KOPT-K1 (cell line): ENCODE measurements around the gene CNTNAP2.
"Not testable (repeated sequence)": the region's sequence is repeated elsewhere in the genome, so short reads cannot be mapped to it uniquely, and the experiment has no call there.

ENCODE experiments used
- H3K27ac ChIP-seq: fragments of 200-600 bp; sonication (generic); 2 replicates; pipeline ENCODE4 v1.5.1; 2016; ENCODE audit warnings: antibody characterized with exemption, mild to moderate bottlenecking, low read depth, low read length; ENCODE audit not compliant: poor library complexity, severe bottlenecking
- H3K36me3 ChIP-seq: fragments of 200-600 bp; sonication (generic); 2 replicates; pipeline ENCODE4 v1.5.1; 2017; ENCODE audit warnings: antibody characterized with exemption, mild to moderate bottlenecking, low read length, moderate library complexity; ENCODE audit not compliant: insufficient read depth
- H3K9me3 ChIP-seq: fragments of 200-600 bp; sonication (generic); 2 replicates; pipeline ENCODE4 v1.5.1; 2017; ENCODE audit warnings: antibody characterized with exemption, low read length, mild to moderate bottlenecking; ENCODE audit not compliant: insufficient read depth, poor library complexity, severe bottlenecking

CNTNAP2 gene

DNA sequence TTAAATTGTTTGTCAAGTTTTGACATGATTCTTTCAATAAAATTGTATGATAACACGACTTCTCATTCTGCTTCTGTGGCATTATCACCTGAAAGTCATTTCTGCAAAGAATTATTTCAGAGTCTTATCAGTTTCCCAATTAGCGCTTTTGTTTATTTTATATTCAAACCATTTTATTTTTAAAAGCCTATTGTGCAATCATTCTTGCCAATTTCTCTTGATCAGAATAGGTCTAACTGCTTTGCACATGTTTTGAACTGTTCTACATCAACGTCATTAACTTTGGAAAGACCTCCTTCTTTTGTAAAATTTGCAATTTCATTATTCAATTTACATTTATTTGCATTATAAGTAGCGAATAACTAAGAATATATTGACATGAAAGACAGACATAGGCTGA, 758.1 kb downstream of the CNTNAP2 start:
- no peak overlapping the region for H3K27ac ChIP-seq
- no peaks in the 10 kb centered on the region for H3K9me3 ChIP-seq
- H3K36me3 ChIP-seq, result no peaks in the 10 kb centered on the region

DNA sequence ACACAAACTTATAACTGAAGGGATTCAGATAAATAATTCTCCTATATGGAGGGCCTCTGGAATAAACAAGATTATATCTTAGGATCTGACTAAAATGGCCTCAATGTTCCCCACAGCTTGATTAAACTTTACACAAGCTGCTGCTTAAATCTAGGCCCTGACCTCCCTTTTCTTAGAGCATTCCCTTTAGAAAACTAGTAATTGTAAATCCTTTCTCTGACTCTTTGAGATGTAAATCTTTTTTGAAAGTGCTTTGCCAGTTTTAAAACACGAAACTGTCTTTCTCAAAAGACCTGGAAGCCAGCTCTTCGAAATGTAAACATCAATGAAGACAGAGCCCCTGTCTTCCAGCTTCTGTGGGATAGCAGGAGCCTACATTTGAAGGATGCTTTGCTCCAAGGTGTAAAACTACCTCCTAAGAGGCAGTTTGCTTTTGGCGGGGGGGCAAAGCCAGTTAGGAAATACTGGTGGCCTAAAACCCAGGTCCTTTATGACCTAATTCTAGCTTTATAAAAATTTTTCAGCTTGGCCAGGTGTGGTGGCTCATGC, 758.7 kb downstream of the CNTNAP2 start:
- H3K27ac ChIP-seq, result no peak overlapping the region
- no peaks in the 10 kb centered on the region for H3K9me3 ChIP-seq
- H3K36me3 ChIP-seq, result no peaks in the 10 kb centered on the region

DNA sequence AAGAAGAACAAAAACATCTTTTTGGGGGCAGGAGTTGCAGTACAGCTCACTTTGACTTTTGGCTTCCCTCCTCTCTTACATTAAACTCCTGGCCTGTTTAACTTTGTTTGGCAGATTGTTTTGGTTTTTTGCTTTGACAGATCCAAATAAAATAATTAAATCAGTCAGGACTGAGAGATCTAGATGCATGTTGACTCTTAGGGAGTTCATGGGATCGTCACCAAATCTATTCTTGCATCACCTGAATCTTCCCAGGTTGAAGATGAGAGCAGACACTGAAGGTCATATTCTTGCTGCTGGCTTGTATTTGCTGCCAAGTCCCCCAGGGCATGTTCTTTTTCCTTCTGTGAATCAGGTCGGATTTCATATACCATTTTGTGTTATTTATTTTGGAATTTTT, 759.4 kb downstream of the CNTNAP2 start:
- Histone ChIP-seq H3K9me3 (no peaks in the 10 kb centered on the region), H3K27ac (no peak overlapping the region), H3K36me3 (no peaks in the 10 kb centered on the region)

DNA sequence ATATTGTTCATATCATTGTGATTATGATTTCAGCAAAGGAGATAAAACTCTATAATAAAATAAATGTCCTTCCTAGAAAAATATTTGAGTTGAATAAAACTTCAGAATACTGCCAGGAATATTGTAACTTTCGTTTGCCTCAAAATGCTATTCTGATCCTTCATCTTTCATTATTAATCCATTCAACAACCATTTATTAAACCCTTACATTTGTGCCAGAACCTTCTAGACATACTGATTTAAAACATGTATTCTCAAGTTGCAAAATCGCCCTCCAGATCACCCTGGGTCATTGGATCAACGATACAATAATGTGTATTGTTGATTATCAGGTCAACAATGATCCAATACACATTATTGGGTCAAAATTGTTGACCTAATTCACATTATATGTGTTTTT, 759.8 kb downstream of the CNTNAP2 start:
- Histone ChIP-seq H3K36me3 (no peaks in the 10 kb centered on the region), H3K27ac (no peak overlapping the region), H3K9me3 (no peaks in the 10 kb centered on the region)

DNA sequence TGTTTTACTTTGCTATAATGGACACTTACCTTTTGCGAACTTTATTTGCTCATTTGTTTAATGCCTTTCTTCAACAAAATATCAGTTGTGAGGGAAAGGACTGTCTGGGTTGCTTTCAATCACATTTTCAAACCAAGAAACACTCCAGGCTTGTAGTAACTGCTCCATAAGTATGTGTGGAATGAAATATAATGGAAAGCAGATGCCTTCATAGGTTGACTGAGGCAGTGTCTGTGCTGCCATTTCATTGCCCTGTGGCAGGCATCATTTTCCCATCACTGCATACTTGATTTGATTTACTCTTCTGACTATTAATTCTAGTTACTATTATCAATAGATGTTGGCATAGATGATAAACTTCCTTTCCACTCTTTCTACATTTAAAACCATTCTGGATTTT, 762.3 kb downstream of the CNTNAP2 start:
- Histone ChIP-seq H3K36me3 (no peaks in the 10 kb centered on the region), H3K9me3 (no peaks in the 10 kb centered on the region), H3K27ac (no peak overlapping the region)

DNA sequence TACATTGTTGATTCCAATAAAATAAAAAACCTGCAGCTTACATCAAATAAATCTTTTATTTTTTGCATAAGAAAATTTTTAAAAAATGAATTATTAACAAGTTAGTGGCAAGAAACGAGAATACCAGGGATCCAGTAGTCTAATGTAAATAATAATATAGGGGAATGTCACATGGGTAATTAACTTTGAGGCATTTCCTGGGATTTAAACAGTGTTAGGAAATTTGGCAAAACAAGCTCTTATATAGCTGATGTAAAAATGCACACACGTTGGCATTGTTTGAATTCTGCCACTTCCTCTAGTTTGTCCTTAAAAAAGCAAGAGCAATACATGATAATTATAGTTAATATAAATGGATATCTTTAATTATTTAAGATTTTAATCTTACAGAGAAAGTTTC, 768.6 kb downstream of the CNTNAP2 start:
- Histone ChIP-seq H3K27ac (no peak overlapping the region), H3K36me3 (no peaks in the 10 kb centered on the region), H3K9me3 (no peaks in the 10 kb centered on the region)

DNA sequence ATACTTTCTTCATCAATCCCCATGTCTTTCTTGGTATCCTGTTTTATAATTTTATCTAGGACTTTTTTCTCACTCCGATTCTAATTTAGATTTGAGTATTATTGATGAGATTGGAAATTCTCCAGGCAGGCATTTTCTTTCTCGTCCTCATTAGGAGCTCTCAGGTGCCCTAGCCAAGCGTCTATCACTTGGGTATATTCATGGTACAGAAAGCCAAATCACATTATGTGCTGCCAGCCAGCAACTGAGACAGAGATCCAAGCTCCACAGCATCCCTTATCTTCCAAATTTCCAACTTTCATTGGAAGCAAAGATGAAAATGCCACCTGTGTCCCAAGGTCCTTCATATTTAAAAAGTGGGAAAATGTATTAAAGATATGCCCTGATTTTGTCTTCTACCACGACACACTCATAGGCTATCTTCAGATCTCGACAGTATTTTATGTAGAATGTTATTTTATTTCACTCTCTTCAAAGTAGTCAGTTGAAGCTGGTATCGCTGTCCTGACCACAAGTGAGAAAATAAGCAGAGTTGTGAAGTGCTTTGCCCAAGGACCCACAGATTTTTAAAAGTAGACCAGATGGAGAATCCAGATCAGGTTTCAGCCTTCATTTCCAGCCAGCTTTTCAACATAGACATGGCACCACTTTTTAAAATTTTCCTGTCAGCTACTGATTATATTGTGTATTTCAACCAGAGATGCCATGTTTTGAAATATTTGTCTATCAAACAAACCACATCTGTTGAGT, 773.4 kb downstream of the CNTNAP2 start:
- no peaks in the 10 kb centered on the region for H3K9me3 ChIP-seq

DNA sequence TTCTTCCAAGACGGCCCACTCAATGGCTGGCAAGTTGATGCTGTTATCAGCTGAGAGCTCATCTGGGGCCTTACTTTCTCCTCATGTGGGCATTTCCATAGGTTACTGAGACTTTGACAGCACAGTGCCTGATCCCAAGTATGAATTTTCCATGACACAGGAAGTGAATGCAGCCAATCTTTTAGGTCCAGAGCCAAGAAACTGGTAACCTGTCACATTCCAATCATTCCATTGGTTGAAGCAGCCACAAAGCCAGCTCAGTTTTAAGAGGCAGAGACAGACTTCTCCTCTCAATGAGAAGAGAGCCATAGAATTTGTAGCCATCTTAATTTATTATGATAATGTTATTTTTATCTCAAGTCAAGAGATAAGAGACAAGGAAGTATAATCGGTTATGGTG, 775.5 kb downstream of the CNTNAP2 start:
- Histone ChIP-seq H3K36me3 (no peaks in the 10 kb centered on the region), H3K27ac (no peak overlapping the region), H3K9me3 (no peaks in the 10 kb centered on the region)

More for the DNA sequence above, 773.4 kb downstream of the CNTNAP2 start:
- Histone ChIP-seq H3K27ac (no peak overlapping the region), H3K36me3 (no peaks in the 10 kb centered on the region)

DNA sequence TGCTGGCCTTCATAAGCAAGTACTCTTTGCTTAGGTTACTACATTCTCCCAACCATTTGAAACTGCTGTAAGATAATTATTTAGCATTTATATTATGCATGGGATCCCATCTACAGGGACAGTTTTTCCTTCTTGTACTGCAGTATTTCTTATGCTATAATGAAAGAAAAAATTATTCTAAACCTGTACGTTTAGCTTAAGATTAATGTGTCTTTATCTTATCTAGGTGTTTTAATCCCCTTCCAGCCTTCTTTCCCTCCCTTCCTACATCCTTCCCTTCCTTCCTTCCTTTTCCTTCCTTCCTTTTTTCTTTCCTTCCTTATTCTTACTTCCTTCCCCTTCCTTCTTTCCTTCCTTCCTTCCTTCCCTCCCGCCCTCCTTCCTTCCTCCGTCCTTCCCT, 778.3 kb downstream of the CNTNAP2 start:
- Histone ChIP-seq H3K27ac (no peak overlapping the region), H3K9me3 (no peaks in the 10 kb centered on the region), H3K36me3 (no peaks in the 10 kb centered on the region)

DNA sequence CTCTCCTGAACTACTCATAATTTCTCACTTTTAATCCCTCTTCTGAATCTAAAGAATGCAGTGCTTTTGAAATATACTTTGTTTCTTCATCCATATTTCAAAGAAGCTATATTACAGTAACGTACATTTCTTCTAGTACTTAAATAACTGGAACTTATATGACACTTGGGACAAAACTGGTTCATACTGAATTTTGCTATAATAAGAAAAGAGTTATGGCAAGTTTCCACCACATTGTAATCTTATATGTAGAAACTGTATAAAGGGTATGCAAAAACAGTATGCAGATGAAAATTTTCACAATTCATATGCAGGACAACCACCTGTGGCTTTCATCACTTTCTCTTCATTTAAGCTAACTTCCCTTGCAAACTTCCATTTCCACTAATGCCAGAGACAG, 785.7 kb downstream of the CNTNAP2 start:
- Histone ChIP-seq H3K36me3 (no peaks in the 10 kb centered on the region), H3K9me3 (peaks cover 7% of the 10 kb centered on the region), H3K27ac (no peak overlapping the region)

DNA sequence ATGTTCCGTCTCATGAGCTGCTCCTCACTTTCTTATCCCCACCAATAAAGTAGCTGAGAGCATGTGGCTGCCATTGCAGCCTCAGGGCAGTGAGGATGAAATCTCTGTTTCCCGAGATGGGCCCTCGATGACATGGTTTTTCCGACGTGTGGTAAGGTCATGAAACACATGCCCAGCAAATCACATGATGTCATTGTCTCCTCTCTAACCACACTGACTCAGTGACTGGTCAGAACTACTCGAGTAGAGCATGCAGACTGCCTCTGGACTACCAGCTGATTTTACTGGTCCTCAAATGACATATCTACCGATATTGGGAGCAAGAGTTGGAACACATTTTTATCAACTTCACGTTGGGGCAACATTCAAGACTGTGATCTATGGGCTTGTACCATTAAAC, 786.1 kb downstream of the CNTNAP2 start:
- H3K9me3 ChIP-seq, result peaks cover 7% of the 10 kb centered on the region
- H3K36me3 ChIP-seq, result no peaks in the 10 kb centered on the region
- no peak overlapping the region for H3K27ac ChIP-seq

DNA sequence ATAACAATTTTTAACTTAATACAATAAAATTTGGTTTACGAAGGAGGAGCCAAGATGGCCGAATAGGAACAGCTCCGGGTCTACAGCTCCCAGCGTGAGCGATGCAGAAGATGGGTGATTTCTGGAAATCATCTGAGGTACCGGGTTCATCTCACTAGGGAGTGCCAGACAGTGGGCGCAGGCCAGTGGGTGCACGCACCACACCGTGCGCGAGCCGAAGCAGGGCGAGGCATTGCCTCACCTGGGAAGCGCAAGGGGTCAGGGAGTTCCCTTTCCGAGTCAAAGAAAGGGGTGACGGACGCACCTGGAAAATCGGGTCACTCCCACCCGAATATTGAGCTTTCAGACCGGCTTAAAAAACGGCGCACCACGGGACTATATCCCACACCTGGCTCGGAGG, 789.1 kb downstream of the CNTNAP2 start:
- not testable (repeated sequence) for H3K36me3 ChIP-seq, H3K27ac ChIP-seq, H3K9me3 ChIP-seq

DNA sequence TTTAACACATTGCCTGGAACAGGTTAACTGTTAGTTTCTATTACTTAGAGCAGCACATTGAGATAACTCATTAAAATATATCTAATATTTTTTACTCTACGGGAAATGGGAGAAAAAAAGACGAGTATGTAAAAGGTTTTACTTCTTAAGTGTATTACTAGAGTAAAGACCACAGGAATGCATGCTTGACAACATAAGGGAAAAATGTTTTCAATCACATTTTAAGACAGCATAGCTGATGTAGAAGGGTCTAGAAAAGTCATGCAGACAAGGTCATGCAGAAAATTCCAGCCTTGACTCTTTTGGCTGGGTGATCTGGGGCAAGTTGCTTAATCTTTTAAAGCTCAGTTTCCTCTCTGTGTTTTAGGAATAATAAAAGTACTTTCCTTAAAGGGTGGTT, 806.2 kb downstream of the CNTNAP2 start:
- Histone ChIP-seq H3K27ac (no peak overlapping the region), H3K9me3 (no peaks in the 10 kb centered on the region), H3K36me3 (no peaks in the 10 kb centered on the region)

DNA sequence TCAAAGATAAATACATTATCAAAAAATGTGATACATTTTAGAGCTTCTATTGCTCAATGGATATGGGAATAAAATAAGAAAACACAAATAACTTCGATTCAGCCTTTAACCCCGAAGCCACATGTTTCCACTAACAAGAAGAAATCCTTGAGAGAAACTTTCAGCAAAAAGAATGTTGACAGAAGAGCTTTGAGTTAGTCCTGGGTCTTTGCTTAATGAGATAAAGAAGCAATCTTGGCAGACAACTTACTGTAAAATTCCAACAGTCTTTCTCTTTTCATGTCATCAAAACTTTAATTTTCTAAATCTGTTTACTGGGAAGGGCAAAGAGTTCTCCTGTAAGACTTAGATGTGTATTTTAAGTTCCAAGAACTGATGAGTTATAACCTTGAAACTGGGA, 810.2 kb downstream of the CNTNAP2 start:
- H3K9me3 ChIP-seq, result no peaks in the 10 kb centered on the region
- no peak overlapping the region for H3K27ac ChIP-seq

DNA sequence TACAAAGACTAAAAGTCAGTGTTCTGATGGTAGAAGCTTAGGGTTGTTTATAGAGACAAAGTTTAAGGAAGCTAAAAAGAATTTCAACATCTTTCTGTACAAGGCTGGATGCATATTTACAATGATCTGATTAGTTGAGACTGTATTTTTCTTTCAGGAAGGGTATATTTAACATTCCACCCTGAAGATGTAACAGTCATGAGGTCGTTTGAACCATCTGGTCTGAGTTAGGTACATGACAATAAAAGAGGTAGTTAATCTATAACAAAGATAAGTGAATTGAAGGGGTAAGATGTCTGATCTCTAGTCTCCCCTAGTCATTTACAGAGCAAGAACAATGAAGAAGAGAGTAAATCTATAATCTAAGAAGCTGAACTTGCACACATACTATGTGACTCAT, 821.2 kb downstream of the CNTNAP2 start:
- Histone ChIP-seq H3K27ac (no peak overlapping the region), H3K9me3 (no peaks in the 10 kb centered on the region), H3K36me3 (no peaks in the 10 kb centered on the region)

More for the DNA sequence above, 810.2 kb downstream of the CNTNAP2 start:
- no peaks in the 10 kb centered on the region for H3K36me3 ChIP-seq

DNA sequence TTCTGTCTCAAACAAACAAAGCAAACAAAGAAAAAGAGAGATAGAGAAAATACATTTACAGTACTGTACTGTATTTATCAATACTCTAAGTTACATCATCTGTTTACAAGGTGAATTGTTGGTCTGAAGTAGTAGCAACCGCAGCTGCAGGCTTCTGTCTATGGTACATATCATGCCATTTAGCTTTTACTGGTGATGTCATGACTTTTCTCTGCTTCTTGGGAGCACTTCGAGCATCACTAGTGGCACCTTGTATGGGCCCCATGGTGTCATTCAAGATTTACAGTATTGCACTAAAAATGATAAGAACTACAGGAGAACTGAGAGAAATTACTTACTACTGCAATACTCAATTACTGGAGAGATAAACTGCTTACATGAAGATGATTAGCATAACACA, 826.9 kb downstream of the CNTNAP2 start:
- Histone ChIP-seq H3K27ac (no peak overlapping the region), H3K36me3 (no peaks in the 10 kb centered on the region), H3K9me3 (no peaks in the 10 kb centered on the region)
